Colonic mucosa (tissue), 4 donors: ENCODE results near the gene NINL. TPM values are rescaled to one million over a fixed set of nuclear protein-coding genes. Genes with fewer than 3 reads are reported as not detected.

Experiments
- DNase-seq: peaks from one replicate; pipeline ENCODE4 v3.0.0-alpha.2; 2020
- H3K27ac ChIP-seq: fragments of 200-600 bp; one replicate; pipeline ENCODE4 v1.8.0; 2021
- H3K27me3 ChIP-seq: fragments of 200-600 bp; one replicate; pipeline ENCODE4 v1.8.0; 2021
- H3K36me3 ChIP-seq: fragments of 200-600 bp; one replicate; pipeline ENCODE4 v1.8.0; 2021
- H3K4me1 ChIP-seq: fragments of 200-600 bp; one replicate; pipeline ENCODE4 v1.8.0; 2021; ENCODE audit warnings: mild to moderate bottlenecking
- H3K4me3 ChIP-seq: fragments of 200-600 bp; one replicate; pipeline ENCODE4 v1.8.0; 2021
- H3K9ac ChIP-seq, 2 donors: one replicate each; pipeline ENCODE4 v1.7.0; 2013; ENCODE audit warnings: control low read depth in 2 of 2, low read depth in 2 of 2, low read length in 2 of 2
- H3K9me3 ChIP-seq: fragments of 200-600 bp; one replicate; pipeline ENCODE4 v1.8.0; 2021
- CTCF ChIP-seq: fragments of 200-600 bp; IDR thresholded peaks from one replicate; pipeline ENCODE4 v1.8.0; 2022; ENCODE audit warnings: antibody characterized with exemption, mild to moderate bottlenecking
- intact Hi-C: fragments of 100-400 bp; cut with DNase I; formaldehyde crosslinking; loops from one replicate; pipeline ENCODE4 v1.14.1; 2022
- total RNA-seq, 2 donors: library from RNA; stranded (reverse); fragmentation: NEBNext Ultra II Directional in 1 of 2; extraction: Animal tissue kit (Norgen Biotek cat#: 25700) in 1 of 2; gene quantifications; one replicate each; pipeline ENCODE4 v1.2.1, GENCODE V29; 2021
- donor health status: healthy.
- donor health status: DM: no; HTN: no; CAD: no.
- donor health status: DM: no; HTN: no; CAD: no.

NINL gene
- total RNA-seq, 2 donors from 2014 or later = 3.4 to 5.3 TPM

DNA sequence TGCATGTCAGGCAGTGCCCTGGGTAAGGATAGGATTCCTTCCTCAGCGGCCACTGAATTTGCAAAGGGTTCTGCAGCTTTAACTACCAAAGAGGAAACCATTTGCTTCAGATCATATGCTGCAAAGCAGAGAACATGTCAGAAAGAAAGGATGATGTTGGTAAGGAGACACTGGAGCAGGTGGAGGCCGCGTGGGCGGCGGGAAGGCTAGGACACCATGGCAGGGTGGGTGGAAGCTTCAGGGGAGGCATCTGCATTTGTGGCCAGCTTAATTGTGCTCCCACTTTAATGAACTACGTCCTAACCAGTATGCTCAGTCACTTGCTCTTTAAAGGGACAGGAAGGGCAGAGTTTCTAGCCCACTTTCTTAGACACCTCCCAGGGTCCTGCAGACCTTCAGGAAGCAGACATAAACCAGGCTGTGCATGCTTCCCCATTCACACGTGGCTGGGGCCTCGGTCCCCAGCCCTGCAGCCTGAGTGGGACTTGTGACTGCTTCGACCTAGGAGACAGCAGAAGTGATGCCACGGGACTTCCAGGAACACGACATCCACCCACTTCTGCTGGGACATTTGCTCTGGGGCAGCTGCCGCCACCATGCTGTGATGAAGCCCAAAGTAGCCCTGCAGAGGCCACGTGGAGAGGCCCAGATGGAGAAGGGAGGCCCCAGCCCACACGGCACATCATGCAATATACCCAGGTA, 101.7 kb downstream of the NINL start:
- no peaks in the 10 kb centered on the region for H3K9me3 ChIP-seq
- H3K4me1 ChIP-seq = no peaks in the 10 kb centered on the region
- no peak overlapping the region for H3K27ac ChIP-seq
- H3K9ac ChIP-seq = no peak overlapping the region
- no peaks in the 10 kb centered on the region for H3K27me3 ChIP-seq
- H3K36me3 ChIP-seq = no peaks in the 10 kb centered on the region
- H3K4me3 ChIP-seq = no peak overlapping the region
- intact Hi-C loops = no loop called here
- no peak for DNase-seq
- TF ChIP-seq CTCF = no peak

GRCh38 chr20:25481918-25482253, 103.4 kb downstream of the NINL start:
- intact Hi-C loops = no loop called here
- no peak for DNase-seq
- Histone ChIP-seq H3K27me3 (no peaks in the 10 kb centered on the region), H3K9me3 (no peaks in the 10 kb centered on the region), H3K4me1 (no peaks in the 10 kb centered on the region), H3K4me3 (no peak overlapping the region), H3K36me3 (no peaks in the 10 kb centered on the region), H3K27ac (no peak overlapping the region), H3K9ac (no peak overlapping the region)
- TF ChIP-seq CTCF = no peak

- Histone ChIP-seq H3K9ac (no peak overlapping the region), H3K4me1 (no peaks in the 10 kb centered on the region), H3K4me3 (no peak overlapping the region), H3K9me3 (no peaks in the 10 kb centered on the region), H3K36me3 (no peaks in the 10 kb centered on the region), H3K27me3 (no peaks in the 10 kb centered on the region), H3K27ac (no peak overlapping the region)
- TF ChIP-seq CTCF = no peak
- no peak for DNase-seq
- intact Hi-C loops = no loop called here
These were observed 104.0 kb downstream of the NINL start for GRCh38 chr20:25481235-25481917.

DNA sequence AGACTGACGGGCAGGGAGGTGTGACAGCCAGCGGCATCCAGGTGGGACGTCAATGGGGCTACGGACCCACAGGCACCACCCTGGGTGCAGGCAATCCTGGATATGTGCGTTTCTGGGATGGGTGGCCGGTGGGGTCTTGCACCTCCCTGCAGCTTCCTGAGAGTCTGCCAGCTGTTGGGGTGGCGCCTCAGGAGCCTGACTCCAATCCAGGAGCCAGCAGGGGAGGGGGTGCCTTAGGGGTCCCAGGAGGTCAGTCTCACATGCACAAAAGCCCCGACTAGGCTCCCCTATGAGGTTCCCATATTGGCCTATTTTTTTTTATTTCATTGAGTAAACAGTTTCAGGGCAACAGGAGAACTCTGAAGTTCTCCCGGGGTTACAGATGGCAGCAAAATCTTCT, 104.5 kb downstream of the NINL start:
- Histone ChIP-seq H3K9me3 (no peaks in the 10 kb centered on the region), H3K27ac (no peak overlapping the region), H3K4me1 (no peaks in the 10 kb centered on the region), H3K9ac (no peak overlapping the region), H3K4me3 (no peak overlapping the region), H3K36me3 (no peaks in the 10 kb centered on the region), H3K27me3 (no peaks in the 10 kb centered on the region)
- TF ChIP-seq CTCF = no peak
- DNase-seq = no peak
- intact Hi-C loops = no loop called here

DNA sequence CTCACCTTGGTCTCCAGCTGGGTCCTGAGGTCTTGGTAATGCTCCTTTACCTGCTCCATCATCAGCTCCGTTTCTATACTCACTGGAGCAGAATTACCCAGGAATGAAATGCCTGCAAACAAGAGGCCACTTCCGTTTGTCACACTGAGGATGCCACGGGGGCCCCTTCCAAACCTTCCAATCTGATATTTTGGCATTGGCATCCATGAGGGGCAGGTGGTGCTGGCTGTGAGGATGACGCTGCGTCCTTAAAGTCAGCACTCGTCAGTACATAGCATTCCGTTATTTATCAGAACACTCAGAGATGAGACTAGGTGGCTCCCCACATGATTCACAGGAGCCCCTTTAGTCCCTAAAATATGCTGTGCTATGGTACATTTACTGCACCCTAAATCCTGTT, 105.2 kb downstream of the NINL start:
- TF ChIP-seq CTCF = no peak
- H3K4me3 ChIP-seq = no peak overlapping the region

More for the DNA sequence above, 105.2 kb downstream of the NINL start:
- Histone ChIP-seq H3K27ac (no peak overlapping the region), H3K27me3 (no peaks in the 10 kb centered on the region), H3K9ac (no peak overlapping the region), H3K36me3 (no peaks in the 10 kb centered on the region), H3K9me3 (no peaks in the 10 kb centered on the region), H3K4me1 (no peaks in the 10 kb centered on the region)
- intact Hi-C loops = no loop called here
- no peak for DNase-seq
